ENCODE results near the gene ARID3A. TPM values are rescaled to one million over a fixed set of nuclear protein-coding genes. Genes with fewer than 3 reads are reported as not detected.

The ARID3A gene
- total RNA-seq, 2 experiments from 2014 or later = 28.5 to 30.6 TPM

DNA sequence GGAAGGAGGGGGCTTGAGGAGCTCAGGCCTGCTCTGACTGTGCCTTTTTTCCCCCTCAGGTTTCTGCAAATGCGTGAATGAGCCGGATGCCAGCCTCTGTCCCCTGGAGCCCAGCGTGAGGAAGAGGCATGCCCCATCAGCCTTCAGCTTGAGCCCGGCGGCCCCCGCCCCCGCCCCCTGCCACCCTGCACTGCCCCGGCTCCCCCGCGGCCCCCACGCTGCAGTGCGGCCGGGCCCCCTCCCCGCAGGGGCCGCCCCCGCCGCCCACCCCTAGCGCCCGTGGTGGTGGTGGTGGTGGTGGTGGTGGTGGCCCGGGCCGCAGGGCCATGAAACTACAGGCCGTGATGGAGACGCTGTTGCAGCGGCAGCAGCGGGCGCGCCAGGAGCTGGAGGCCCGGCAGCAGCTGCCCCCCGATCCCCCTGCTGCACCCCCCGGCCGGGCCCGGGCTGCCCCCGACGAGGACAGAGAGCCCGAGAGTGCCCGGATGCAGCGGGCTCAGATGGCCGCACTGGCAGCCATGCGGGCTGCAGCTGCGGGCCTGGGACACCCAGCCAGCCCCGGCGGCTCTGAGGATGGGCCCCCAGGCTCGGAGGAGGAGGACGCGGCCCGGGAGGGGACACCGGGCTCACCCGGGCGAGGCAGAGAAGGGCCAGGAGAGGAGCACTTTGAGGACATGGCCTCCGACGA, 3.5 kb downstream of the ARID3A start:
- no peak overlapping the region for H3K27ac Mint-ChIP-seq
- intact Hi-C loops (cut with micrococcal nuclease) = loop anchor here (10.0 kb wide), 1 partner anchor 175 kb away; the partner anchor contains the start of gene GPX4
- no peaks in the 10 kb centered on the region for H3K9me3 Mint-ChIP-seq
- peaks cover 10% of the 10 kb centered on the region for H3K4me1 Mint-ChIP-seq (ENCODE audit: low read depth)
- H3K36me3 Mint-ChIP-seq = peaks cover 8% of the 10 kb centered on the region
- POLR2A ChIA-PET = no interaction called here
- no peak overlapping the region for H3K4me3 Mint-ChIP-seq
- H3K27me3 Mint-ChIP-seq = no peaks in the 10 kb centered on the region
- CTCF ChIA-PET = no interaction called here
- DNase-seq = no peak

DNA sequence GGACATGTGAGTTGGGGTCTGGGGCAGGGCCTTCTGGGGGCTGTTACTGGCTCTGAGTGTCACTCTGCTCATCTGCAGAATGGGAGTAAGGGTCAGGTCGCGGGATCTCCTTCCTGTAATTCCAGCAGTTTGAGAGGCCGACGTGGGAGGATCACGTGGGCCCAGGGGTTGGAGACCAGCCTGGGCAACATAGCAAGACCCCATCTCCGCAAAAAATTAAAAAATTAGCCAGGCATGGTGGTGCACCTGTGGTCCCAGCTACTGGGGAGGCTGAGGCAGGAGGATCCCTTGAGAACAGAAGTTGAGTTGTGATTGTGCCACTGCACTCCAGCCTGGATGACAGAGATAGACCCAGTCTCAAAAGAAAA, 4.0 kb downstream of the ARID3A start:
- Mint-ChIP-seq H3K9me3 (no peaks in the 10 kb centered on the region), H3K4me1 (ENCODE audit: low read depth) (peaks cover 10% of the 10 kb centered on the region), H3K27me3 (no peaks in the 10 kb centered on the region), H3K36me3 (peaks cover 8% of the 10 kb centered on the region), H3K4me3 (no peak overlapping the region), H3K27ac (no peak overlapping the region)
- intact Hi-C loops (cut with micrococcal nuclease) = loop anchor here (10.0 kb wide), 1 partner anchor 175 kb away; the partner anchor contains the start of gene GPX4
- POLR2A ChIA-PET = no interaction called here
- CTCF ChIA-PET = no interaction called here
- DNase-seq = no peak

DNA sequence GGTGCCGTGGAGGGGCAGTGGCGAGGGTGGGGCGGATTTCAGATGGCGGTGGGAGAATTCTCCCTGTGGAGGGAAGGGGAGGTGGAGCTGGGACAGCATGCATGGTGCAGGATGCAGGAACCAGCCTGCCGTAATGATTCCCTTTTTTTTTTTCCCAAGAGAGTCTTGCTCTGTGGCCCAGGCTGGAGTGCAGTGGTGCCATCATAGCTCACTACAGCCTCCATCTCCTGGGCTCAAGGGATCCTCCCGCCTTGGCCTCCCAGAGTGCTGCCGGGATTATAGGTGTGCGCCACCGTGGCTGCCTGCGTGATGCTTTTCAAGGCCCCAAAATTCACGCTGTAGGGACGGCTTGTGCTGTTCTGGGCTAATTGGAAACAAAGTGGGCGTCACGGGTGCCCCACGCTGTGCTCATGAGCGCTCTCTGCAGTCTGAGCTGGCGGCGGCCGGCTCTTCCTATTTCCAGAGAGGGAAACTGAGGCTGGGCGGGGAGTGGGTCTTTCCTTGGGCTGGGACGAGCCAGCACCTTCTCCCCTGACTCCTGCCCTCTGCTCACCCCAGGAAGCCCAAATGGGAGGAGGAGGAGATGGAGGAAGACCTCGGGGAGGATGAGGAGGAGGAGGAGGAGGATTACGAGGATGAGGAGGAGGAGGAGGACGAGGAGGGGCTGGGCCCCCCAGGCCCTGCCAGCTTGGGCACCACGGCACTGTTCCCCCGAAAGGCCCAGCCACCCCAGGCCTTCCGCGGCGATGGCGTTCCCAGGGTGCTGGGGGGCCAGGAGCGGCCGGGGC, 6.2 kb downstream of the ARID3A start:
- DNase-seq = no peak
- peaks cover 8% of the 10 kb centered on the region for H3K36me3 Mint-ChIP-seq
- ChIA-PET POLR2A (no interaction called here), CTCF (interaction anchor here (0.7 to 1.9 kb wide), 3 partner anchors 39 to 52 kb away, joined by 3 to 8 read pairs (median 4); partner anchors contain the start of gene WDR18)
- no peaks in the 10 kb centered on the region for H3K9me3 Mint-ChIP-seq
- H3K27me3 Mint-ChIP-seq = no peaks in the 10 kb centered on the region
- intact Hi-C loops (cut with micrococcal nuclease) = no loop called here
- no peak overlapping the region for H3K4me3 Mint-ChIP-seq
- no peak overlapping the region for H3K27ac Mint-ChIP-seq
- peaks cover 11% of the 10 kb centered on the region for H3K4me1 Mint-ChIP-seq (ENCODE audit: low read depth)

DNA sequence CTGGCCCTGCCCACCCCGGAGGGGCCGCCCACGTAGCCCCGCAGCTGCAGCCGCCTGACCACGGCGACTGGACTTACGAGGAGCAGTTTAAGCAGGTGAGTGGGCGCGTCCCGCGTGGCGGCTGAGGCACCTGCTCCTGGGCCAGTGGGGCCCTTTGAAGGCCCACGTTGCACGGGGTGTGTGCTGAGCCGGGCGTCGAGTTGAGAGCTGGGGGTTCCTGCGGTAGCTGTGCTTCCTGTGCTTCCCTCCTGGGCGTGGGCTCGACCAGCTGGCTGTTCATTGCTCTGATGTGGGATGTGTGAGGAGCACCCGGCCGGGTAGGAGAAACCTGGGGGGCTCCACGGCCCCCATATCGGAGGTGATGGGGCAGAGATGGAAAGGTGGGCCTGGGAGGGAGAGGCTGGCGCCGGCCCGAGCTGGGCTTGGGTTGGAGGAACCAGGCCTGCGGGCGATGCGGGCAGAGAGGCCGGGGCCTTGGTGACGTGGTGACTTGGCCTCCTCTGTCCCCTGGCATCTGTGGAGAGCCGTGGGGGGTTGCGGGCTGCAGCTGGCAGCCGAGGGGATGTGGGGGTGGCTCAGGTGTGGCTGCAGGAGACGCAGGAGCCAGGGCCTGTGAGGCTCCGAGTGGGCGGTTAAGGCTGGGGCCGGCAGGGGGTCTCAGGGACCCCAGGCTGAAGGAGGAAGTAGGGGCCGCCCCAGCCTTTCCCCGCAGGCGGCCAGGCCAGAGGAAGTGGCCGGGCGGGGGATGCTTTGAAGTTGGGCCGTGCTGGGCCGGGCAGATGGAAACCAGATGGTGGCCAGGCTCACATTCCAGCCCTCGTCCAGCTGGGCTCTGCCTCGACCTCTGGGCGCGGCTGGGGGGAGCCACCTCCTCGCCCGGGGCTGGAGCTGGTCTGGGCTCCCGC, 7.1 kb downstream of the ARID3A start:
- peak; percentile 42 for DNase-seq
- Mint-ChIP-seq H3K4me1 (ENCODE audit: low read depth) (peaks cover 17% of the 10 kb centered on the region), H3K4me3 (no peak overlapping the region), H3K27me3 (no peaks in the 10 kb centered on the region), H3K27ac (no peak overlapping the region), H3K36me3 (peaks cover 11% of the 10 kb centered on the region), H3K9me3 (peaks cover 2% of the 10 kb centered on the region)
- CTCF ChIA-PET = interaction anchor here (0.7 to 1.9 kb wide), 3 partner anchors 38 to 51 kb away, joined by 3 to 8 read pairs (median 4); partner anchors contain the start of gene WDR18
- intact Hi-C loops (cut with micrococcal nuclease) = no loop called here
- POLR2A ChIA-PET = no interaction called here

DNA sequence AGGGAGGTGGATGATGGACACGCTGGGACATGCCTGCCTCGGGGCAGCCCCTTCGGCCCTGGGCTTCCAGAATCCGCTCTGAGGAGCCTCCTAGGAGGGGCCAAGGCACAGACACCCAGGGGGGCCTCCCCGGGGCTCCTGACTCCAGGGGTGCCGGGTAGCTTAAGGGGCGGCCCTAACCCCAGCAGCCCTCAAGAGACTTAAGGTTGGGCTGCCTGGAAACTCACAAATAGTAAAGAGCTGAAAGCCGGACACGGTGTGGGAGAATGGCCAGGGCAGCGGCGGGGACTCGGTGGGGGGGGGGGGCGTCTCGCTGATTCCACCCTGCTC, 7.7 kb downstream of the ARID3A start:
- DNase-seq = no peak
- Mint-ChIP-seq H3K27ac (no peak overlapping the region), H3K4me1 (ENCODE audit: low read depth) (peaks cover 21% of the 10 kb centered on the region), H3K27me3 (no peaks in the 10 kb centered on the region), H3K9me3 (peaks cover 2% of the 10 kb centered on the region), H3K36me3 (peaks cover 11% of the 10 kb centered on the region), H3K4me3 (no peak overlapping the region)
- intact Hi-C loops (cut with micrococcal nuclease) = no loop called here
- CTCF ChIA-PET = interaction anchor here (1.9 kb wide), 1 partner anchor 50 kb away, joined by 8 read pairs; the partner anchor contains the start of gene WDR18
- POLR2A ChIA-PET = no interaction called here

DNA sequence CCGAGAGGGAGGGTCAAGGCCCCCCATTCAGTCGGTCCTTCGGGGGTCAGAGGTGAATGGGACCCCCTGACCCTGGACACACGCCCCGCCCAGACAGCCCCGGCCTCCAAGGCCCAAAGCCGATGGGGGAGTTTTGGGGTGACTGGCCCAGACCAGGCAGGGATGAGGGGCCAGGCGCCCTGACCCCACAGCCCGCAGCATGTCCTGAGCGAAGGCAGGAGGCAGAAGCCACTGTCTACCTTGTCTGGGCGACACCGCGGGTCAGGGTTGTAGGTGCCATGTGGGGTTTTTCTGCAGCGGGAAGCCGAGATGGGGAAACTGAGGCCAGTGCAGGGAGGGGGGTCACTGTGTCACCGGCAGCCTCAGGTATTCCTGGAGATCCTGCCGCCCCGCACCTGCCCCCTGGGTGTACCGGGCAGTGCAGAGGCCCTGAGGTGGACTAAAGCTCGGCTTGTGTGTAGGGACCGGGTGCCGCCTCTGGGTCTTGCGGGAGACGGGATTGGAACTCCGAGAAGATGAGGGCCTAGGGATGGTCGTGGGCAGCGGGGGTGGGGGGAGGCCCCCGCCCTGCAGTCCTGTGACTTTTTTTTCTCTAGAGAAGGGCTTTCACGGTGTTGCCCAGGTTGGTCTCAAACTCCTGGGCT, 8.5 kb downstream of the ARID3A start:
- Mint-ChIP-seq H3K27me3 (no peaks in the 10 kb centered on the region), H3K36me3 (peaks cover 11% of the 10 kb centered on the region), H3K9me3 (peaks cover 2% of the 10 kb centered on the region), H3K4me1 (ENCODE audit: low read depth) (peaks cover 21% of the 10 kb centered on the region), H3K27ac (no peak overlapping the region), H3K4me3 (no peak overlapping the region)
- CTCF ChIA-PET = interaction anchor here (1.9 kb wide), 1 partner anchor 49 kb away, joined by 8 read pairs; the partner anchor contains the start of gene WDR18
- no peak for DNase-seq
- intact Hi-C loops (cut with micrococcal nuclease) = no loop called here
- POLR2A ChIA-PET = no interaction called here

DNA sequence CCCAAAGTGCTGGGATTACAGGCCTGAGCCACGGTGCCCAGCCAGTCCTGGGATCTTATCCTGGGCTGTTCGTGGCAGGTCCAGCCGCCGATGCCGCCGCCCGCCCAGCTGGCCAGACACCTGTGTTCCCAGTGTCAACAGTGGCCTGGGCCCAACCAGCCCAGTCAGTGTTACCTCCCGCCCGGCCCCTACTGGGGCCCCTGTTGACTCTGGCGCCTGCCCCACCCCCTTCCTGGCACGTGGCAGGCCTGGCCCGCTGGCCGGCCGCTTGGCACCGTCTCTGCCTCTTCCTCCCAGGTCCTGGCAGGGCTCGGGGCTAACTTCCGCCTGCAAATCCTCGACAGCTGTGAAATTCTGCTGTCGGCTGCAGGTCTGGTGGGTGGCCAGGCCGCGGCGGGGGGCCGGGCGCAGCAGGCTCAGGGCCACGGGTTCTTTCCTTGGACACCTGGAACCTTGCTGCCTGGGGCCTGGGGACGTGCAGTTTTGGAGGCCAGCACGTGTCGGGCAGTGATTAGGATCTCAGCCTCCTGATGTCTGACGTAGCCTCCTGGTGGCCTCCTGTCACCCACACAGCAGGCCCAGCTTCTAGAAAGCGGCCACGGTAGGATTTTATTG, 9.1 kb downstream of the ARID3A start:
- ChIA-PET CTCF (no interaction called here), POLR2A (no interaction called here)
- Mint-ChIP-seq H3K27ac (no peak overlapping the region), H3K4me1 (ENCODE audit: low read depth) (peaks cover 22% of the 10 kb centered on the region), H3K27me3 (no peaks in the 10 kb centered on the region), H3K36me3 (peaks cover 12% of the 10 kb centered on the region), H3K4me3 (no peak overlapping the region), H3K9me3 (peaks cover 2% of the 10 kb centered on the region)
- no peak for DNase-seq
- intact Hi-C loops (cut with micrococcal nuclease) = no loop called here

DNA sequence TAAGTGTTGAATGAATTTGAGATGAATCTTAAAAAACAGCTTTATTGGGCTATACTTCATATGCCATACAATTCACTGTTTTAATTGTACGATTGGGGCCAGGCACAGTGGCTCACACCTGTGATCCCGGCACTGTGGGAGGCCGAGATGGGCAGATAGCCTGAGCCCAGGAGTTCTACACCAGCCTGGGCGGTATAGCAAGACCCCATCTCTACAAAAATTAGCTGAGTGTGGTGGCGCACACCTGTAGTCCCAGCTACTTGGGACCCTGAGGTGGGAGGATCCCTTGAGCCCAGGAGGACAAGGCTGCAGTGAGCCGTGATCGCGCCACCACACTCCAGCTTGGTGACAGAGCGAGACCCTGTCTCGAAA, 10.3 kb downstream of the ARID3A start:
- Mint-ChIP-seq H3K9me3 (peaks cover 2% of the 10 kb centered on the region), H3K4me3 (no peak overlapping the region), H3K27me3 (no peaks in the 10 kb centered on the region), H3K36me3 (peaks cover 11% of the 10 kb centered on the region), H3K4me1 (ENCODE audit: low read depth) (peaks cover 28% of the 10 kb centered on the region), H3K27ac (no peak overlapping the region)
- CTCF ChIA-PET = no interaction called here
- DNase-seq = no peak
- intact Hi-C loops (cut with micrococcal nuclease) = no loop called here
- POLR2A ChIA-PET = no interaction called here

DNA sequence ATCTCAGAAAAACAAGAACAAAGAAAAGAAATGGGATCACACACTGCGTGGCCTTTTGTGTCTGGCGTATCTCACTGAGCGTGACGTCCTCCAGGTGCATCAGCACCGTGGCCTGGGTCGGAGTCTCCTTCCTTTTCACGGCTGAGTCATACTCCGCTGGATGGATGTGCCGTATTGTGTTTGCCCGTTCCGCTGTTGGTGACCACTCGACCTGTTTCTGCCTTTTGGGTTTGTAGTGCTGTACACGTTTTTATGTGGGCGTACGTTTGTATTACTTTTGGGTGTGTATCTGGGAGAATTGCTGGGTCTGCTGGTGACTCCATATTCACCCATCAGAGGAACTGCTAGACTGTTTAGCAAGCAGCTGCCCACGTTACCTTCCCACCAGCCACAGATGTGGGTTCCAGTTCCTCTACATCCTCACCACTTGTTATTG, 11.4 kb downstream of the ARID3A start:
- Mint-ChIP-seq H3K4me1 (ENCODE audit: low read depth) (peaks cover 30% of the 10 kb centered on the region), H3K9me3 (peaks cover 2% of the 10 kb centered on the region), H3K4me3 (no peak overlapping the region), H3K27ac (no peak overlapping the region), H3K27me3 (no peaks in the 10 kb centered on the region), H3K36me3 (peaks cover 9% of the 10 kb centered on the region)
- CTCF ChIA-PET = interaction anchor here (3.5 kb wide), 1 partner anchor 45 kb away, joined by 14 read pairs; no protein-coding TSS in a partner anchor
- intact Hi-C loops (cut with micrococcal nuclease) = no loop called here
- POLR2A ChIA-PET = no interaction called here
- peak; percentile 68 for DNase-seq

DNA sequence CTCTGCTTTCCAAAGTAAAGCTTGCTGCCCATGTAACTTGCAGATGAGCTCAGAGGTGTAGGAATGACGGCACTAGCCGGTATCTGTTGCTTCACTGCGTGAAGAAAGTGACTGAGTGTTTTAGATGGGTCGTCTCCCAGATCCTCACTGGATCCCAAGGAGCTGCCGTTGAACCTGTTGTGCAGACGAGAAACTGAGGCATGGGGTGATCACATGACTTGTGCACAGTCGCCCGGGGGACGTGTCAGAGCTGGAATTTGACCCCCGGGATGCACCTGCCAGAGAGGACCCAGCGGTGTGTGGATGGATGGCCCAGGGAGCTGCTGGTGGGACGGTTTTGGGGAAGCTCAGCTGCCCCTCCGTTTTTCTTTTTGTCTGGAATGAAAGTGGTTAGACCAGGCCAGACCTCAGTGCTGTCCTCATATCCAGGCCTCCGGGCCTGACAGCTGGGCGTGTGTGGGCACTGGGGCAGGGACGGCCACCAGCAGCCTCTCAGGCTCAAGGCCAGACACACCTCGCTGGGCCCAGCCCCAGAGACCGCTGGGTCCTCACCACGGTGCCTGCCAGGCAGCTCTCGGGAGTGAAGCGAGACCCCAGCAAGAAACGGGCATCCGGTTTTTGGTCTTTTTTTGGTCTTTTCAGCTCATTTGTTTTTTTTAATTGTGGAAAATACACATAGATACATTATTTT, 12.5 kb downstream of the ARID3A start:
- intact Hi-C loops (cut with micrococcal nuclease) = no loop called here
- Mint-ChIP-seq H3K36me3 (peaks cover 9% of the 10 kb centered on the region), H3K4me3 (no peak overlapping the region), H3K4me1 (ENCODE audit: low read depth) (peaks cover 24% of the 10 kb centered on the region), H3K27ac (no peak overlapping the region), H3K9me3 (peaks cover 2% of the 10 kb centered on the region), H3K27me3 (no peaks in the 10 kb centered on the region)
- ChIA-PET POLR2A (no interaction called here), CTCF (interaction anchor here (3.5 kb wide), 1 partner anchor 43 kb away, joined by 14 read pairs; no protein-coding TSS in a partner anchor)
- DNase-seq = no peak

DNA sequence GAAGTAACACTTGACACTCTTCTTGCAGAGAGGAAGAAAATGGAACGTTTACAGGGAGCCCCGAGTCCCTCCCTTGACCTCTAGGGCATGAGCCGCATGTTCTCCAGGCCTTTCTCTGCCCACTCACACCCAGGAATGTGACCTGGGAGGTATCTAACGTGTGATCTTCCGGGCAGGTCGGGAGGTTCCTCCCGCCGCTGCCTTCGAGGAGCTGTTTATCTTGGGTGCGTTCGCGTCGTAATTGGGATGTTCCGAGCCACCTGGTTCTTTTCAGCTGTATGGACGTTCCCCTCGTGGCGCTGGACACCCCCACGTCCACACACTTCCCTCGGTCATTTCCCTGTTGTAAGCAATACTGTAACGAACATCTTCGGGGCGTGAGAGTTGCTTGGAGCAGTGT, 13.6 kb downstream of the ARID3A start:
- H3K27ac Mint-ChIP-seq = no peak overlapping the region
- ChIA-PET CTCF (interaction anchor here (0.8 to 3.5 kb wide), 2 partner anchors 42 to 74 kb away, joined by 3 to 14 read pairs; no protein-coding TSS in a partner anchor), POLR2A (no interaction called here)
- no peak overlapping the region for H3K4me3 Mint-ChIP-seq
- peaks cover 9% of the 10 kb centered on the region for H3K36me3 Mint-ChIP-seq
- intact Hi-C loops (cut with micrococcal nuclease) = no loop called here
- no peak for DNase-seq
- H3K27me3 Mint-ChIP-seq = no peaks in the 10 kb centered on the region
- peaks cover 2% of the 10 kb centered on the region for H3K9me3 Mint-ChIP-seq
- H3K4me1 Mint-ChIP-seq (ENCODE audit: low read depth) = peaks cover 24% of the 10 kb centered on the region

Data from activated CD4-positive, alpha-beta memory T cell treated with anti-CD3 and anti-CD28 coated beads for 36 hours (primary cell).